MV-4-11 (cell line): ENCODE measurements around the gene BECN2.
"Not testable (repeated sequence)": the region's sequence is repeated elsewhere in the genome, so short reads cannot be mapped to it uniquely, and the experiment has no call there.

ENCODE experiments used
- DNase-seq: peaks from one replicate; lab custom pipeline; 2025; lab: John Stamatoyannopoulos, UW

BECN2 gene

DNA sequence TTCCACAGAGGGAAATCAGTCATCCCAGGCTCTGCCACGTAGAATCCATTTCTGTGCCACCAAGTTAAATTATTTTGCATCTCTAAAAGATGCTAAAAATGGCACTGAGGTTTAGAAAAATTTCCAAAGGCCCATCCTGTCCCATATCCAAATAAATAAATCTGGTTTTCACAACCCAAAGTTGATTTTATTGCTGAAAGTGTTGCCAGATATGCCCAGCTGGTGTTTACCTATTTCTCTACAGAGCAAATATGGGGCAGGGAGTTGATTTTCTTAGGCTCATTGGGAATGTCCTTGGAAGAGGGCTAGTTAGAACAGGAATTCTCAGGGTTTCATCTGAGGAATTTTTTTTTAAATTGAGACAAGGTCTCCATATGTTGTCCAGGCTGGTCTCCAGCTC, 22.4 kb downstream of the BECN2 start:
- DNase-seq = no peak

DNA sequence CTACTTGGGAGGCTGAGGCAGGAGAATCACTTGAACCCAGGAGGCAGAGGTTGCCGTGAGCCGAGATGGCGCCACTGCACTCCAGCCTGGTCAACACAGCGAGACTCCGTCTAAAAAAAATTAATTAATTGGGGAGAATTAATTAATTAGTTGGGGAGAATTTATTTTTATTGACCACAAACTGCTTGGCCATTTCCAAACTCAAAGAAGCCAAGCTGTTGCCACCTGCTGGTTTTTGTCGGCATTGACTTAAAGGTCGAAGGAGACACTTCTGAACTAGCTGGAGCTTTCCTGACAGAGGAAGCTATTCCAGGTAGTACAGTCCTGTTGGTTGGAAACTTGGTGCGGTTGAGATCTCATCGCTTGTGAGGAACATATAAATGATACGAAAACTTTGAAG, 28.2 kb downstream of the BECN2 start:
- peak; percentile 28 for DNase-seq

DNA sequence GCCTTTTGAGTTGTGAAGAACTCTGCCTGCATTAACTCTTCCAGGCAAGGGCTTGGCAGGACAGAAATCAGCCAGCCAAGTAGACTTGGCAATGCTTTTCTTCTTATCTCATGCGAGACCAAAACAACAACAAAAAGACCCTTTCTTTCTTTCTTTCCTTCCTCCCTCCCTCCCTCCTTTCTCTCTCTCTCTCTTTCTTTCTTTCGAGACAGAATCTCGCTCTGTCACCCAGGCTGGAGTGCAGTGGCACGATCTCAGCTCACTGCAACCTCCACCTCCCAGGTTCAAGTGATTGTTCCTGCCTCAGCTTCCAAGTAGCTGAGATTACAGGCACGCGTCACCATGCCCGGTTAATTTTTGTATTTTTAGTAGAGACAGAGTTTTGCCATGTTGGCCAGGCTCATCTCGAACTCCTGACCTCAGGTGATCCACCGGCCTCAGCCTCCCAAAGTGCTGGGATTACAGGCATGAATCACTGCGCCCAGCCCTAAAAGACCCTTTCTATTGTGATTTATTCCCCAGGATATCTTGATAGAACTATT, 30.9 kb downstream of the BECN2 start:
- DNase-seq = not testable (repeated sequence)

DNA sequence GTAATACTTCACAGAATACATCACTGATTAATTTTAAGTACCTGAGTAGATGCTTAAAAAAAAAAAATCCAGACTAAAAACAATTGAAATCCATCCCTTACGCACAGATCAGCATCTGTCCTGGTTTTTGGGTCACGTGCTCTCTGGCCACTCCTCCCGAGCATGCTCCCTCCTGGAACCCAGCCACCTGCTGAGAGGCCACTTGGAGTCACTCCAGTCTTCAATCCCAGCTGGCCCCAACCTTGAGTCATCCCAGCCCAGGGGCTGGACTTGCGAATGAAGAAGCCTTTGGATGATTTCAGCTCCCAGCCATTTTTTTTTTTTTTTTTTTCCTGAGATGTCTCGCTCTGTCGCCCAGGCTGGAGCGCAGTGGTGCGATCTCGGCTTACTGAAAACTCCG, 32.5 kb downstream of the BECN2 start:
- DNase-seq = no peak

DNA sequence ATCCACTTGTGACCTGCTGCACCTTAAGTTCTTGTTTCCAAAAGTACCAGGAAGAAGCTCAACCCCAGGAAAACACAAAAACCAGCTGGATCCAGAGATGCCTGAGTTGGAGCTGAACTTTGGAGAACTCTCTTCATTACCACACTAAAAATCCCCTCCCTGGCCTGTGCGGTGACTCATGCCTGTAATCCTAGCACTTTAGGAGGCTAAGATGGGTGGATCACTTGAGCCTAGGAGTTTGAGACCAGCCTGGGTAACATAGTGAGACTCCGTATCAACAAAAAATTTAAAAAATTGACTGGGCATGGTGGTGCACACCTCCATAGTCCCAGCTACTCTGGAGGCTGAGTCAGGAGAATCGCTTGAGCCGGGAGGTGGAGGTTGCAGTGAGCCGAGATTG, 35.2 kb downstream of the BECN2 start:
- peak; percentile 73 for DNase-seq

DNA sequence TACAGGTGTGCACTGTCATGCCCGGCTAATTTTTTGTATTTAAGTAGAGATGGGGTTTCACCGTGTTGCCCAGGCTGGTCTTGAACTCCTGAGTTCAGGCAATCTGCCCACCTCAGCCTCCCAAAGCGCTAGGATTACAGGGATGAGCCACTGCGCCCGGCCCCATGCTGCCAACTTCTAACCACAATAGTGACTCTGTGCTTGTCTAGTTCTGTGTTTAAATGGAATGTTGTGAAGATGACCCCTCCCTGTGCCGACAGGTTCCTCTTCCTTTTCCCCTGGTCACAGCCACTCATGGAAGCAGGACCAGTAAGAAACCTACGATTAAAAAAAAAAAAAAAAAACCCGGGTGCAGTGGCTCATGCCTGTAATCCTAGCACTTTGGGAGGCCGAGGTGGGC, 36.6 kb downstream of the BECN2 start:
- DNase-seq = no peak

DNA sequence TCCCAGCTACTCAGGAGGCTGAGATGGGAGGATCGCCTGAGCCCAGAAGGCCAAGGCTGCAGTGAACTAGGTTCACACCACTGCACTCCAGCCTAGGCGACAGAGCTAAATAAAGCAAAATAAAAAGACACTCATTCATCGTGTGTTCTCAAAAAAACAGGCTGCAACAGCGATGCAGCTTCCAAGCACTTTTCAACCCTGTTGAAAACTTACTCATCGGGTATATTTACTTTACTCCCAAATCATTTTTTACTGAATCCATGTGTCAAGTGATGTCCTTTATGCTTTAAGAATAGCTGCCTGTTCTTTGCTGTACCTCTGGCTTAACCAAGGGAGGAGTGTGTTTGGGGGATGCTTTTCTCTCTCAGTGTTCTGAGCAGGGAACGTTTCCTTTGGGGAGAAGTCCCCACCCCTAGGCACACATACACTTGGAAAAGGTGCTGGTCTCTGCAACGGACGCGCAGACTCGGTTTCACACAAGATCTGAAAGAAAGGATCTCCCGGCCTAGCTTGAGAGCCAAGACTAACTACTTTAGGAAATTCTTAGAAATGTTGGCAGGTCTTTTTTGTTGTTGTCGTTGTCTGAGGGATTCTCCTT, 39.9 kb downstream of the BECN2 start:
- DNase-seq = no peak

DNA sequence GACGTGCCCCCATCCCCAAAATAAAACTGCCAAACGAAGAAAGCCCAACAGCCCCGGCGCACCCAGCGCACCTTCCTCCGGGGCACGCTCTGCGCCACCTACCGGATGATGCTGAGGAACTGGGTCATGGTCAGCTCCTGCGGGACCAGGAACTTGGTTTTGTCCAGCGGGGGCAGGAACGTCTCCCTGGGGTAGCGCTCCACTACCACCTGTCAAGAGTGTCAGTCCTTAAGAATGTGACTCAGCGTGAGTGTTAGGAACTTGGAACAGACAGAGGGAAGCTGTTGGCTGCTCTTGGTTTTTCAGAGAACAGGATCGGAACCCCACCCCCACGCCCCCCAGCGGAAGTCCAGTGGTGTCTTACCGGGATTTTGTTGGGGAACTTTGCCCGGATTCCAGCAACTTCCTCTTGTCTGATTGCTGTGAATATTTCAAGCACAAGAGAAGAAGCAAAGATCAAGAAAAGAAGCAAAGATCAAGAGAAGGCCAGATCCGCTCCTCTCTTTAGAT, 40.9 kb downstream of the BECN2 start:
- peak; percentile 63 for DNase-seq

DNA sequence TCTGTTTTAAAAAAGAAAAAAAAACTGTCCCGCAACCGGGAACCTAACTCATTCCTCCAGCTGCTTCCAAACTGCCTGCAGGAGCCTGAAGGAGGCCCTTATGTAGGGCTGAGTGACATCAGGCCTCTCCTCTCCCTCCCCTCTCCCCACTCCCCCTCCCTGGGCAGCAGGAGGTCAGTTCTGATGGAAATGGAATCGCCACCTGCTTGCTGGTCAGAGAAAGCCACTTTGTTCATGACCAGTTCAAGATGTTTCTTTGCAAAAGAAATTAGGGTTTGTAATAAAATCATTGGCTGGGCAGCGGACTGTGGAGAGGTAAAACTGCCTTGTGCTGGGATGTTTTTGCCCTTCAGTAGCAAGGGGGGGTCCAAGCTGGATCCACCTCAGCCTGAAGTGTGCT, 41.5 kb downstream of the BECN2 start, which contains the start of gene MAP1LC3C:
TSS of gene MAP1LC3C (minus strand) at position 73 of the 400 bp plus-strand sequence. CDS start 90 bp downstream, outside the sequence.
- DNase-seq = no peak

DNA sequence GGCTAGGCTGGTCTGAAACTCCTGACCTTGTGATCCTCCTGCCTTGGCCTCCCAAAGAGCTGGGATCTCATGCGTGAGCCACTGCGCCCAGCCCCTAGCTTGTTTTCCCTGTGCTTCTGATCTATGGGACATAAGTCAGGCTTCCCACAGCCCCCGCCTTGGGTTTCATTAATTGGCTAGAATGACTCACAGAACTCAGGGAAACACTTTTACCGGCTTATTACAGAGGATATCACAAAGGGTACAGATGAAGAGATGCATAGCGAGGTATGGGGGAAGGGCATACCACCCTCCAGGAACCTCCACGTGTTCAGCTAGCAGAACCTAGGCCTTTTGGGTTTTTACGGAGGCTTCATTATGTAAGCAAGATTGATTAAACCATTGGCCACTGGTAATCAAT, 42.9 kb downstream of the BECN2 start:
- no peak for DNase-seq

DNA sequence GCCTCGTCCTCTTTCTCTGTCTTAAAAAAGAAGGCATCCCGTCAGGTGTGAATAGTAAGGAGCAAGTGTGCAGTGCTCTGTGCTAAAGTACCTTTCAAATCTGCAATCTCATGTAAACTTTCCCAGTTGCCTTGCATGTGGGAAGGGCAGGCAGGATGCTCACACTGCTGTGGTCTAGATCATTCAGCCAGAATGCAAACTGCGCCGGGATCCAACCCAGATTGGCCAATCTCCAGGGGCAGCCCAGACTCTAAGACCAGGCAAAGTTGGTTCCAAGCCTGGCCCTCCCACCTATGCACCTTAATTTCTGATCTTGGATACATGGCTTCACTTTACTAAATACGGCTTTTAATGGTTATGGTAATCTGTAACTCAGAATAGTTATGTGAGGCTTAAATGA, 44.5 kb downstream of the BECN2 start:
- no peak for DNase-seq

DNA sequence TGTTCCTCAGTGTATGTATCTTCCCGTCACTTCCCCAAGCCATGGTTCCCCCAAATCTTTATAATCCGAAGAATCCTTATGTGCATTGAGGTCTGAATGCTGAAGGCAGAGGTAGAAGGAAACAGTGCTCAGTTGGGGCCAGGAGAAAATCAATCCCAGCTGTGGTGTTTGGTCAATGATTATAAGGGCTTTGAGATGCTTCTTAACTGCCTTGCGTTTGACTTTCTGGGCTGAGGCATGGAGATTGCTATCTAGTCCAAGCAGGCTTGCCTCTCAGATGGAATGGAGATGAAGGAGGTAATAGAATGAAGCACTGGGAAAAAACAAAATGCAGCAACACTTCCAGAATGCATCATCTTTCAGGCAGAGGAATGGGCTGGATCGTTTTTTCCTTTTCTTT, 44.9 kb downstream of the BECN2 start:
- no peak for DNase-seq

DNA sequence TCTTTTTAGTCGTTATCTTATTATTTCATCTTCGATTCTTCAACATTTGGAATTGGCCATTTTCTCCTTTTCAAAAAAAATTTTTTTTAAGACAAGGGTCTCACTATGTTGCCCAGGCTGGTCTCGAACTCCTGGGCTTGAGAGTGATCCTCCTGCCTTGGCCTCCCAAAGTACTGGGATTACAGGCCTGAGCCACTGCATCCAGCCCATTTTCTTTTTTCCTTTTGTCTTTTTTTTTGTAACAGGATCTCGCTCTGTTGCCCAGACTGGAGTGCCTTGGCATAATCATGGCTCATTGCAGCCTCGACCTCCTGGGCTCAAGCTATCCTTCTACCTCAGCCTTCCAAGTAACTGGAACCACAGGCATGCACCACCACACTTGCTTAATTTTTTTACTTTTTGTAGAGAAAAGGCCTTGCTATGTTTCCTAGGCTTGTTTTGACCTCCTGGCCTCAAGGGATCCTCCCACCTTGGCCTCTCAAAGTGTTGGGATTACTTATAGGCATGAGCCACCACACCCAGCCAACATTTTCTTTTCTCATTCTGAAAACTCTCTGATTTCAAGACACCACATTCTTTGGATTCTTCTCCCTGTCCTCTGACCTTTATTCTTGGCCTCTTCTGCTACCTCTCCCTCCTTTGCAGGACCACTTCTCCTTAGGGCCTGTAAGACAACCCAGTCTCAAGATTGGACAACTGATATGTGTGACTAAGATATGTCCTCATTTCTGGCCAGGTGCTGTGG, 47.4 kb downstream of the BECN2 start:
- no peak for DNase-seq

DNA sequence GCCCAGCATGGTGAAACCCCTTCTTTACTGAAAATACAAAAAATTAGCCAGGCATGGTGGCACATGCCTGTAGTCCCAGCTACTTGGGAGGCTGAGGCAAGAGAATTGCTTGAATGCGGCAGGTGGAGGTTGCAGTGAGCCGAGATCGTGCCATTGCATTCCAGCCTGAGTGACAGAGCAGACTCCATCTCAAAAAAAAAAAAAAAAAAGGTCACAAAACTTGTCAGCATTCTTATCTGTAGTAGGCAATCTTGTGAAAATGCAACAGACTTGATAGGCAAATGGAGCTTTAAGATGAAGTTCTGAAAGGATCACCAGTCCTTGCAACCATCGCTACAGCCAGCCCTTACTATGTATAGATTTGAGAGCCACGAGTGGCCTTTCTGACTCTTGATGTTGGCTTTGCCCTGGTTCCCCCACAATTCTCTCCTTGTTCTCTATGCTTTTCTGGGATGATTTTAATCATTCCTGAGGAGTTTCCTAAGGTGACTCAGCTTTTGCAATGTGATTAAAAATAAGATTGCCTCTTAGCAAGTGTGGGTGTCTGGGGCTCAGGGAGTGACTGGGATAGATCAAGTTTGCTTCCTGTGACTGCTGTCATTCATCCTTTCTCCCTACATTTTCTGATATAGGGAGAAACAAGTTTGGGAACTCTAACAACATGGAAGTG, 48.4 kb downstream of the BECN2 start:
- no peak for DNase-seq

DNA sequence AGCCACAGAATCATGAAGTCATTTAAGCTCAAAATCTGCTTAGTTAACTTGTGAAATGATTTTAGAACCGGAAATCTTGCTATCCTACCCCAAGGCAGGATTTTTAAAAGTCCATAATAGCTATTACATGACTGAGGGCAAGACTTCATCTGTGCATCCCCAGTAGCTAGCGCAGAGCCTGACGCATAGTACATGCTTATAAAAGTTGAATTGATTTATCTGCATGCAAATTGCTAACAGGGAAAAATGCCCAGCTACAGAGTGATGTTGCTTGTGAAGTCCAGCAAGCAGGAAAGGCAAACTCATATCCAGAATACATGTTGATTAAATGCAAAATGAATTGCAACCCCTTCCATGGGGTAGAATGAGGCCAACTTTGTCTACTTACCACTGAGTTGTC, 49.4 kb downstream of the BECN2 start:
- no peak for DNase-seq
